K562 (cell line): ENCODE results near the gene GBF1.

ENCODE experiments used
- BRD4 ChIP-seq: fragments of 200-600 bp; sonication (generic); IDR thresholded peaks from 2 replicates; pipeline ENCODE4 v1.6.1; 2017; ENCODE audit warnings: inconsistent platforms
- ETS2 ChIP-seq: IDR thresholded peaks from 2 replicates; pipeline ENCODE4 v1.6.1; 2016; ENCODE audit warnings: borderline replicate concordance, missing genetic modification characterization, mild to moderate bottlenecking, moderate library complexity, missing compliant biosample characterization; ENCODE audit not compliant: poor library complexity, severe bottlenecking
- POLR2A ChIP-seq: fragments of 450-650 bp; conservative IDR thresholded peaks from 2 replicates; pipeline ENCODE4 v1.6.1; 2016
- SMARCE1 ChIP-seq: fragments of 450-650 bp; IDR thresholded peaks from 2 replicates; pipeline ENCODE4 v1.7.1; 2016; ENCODE audit warnings: mild to moderate bottlenecking
- TARDBP ChIP-seq: fragments of 450-650 bp; IDR thresholded peaks from 2 replicates; pipeline ENCODE4 v1.6.1; 2016

GRCh38 chr10:102289356-102289755 is 44.0 kb downstream of the GBF1 start:
- TF ChIP-seq BRD4 (no peak), SMARCE1 (no peak), POLR2A (no peak), TARDBP (no peak), ETS2 (tag) (no peak)
